SW480 (cell line): ENCODE measurements around the gene HAL.

Experiments
- DNase-seq: peaks from one replicate; pipeline ENCODE4 v3.0.0-alpha.2; 2016; ENCODE audit warnings: low spot score

Gene HAL

DNA sequence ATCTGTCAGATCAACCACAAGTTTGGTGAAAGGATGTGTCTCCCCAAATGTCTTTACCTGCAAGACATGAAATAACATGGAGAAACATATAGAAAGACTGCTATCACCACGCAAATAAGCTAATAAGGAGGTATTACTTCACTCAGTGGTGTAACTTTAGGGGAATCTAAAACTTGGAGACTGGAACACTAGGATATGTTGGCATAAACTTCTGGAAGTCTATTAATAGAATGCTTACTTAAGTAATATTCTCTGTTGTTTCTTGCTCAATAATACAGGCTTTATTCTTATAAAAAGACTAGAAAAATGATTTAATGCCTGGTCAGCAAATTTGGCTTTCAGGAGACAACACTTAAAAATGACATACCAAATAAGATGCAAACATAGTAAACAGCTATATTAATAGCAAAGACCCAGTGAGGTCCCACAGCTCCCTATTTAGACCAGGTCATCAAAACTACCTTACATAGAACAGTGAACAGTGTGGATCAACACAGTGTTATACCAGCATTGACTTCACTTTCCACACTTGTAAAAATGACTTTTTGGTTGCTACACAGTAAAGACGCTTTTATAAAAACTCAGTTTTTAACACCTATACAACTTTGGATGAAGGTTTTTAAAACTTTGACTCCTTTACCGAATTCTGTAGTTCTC lies 18.9 kb upstream of the HAL start:
- no peak for DNase-seq

GRCh38 chr12:96007729-96008128 lies 11.6 kb upstream of the HAL start:
- DNase-seq: no peak

DNA sequence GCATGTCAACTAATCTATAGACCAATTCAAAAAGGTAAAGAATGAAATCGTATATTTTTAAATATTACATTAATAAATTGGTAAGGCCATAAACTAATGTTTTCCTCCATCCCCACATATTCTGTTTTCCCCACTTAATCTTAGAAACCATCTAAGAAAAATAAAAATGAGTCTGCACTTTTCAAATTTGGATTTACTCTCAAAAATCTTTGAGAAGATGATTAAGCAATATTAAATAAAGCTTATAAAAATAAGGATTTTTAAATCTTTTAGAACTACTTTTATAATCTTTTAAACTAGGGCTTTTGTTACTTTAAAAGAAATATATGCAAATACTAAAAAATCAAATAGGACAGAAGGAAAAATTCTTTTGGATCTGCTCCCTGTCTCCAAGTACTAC lies 10.6 kb upstream of the HAL start:
- no peak for DNase-seq

DNA sequence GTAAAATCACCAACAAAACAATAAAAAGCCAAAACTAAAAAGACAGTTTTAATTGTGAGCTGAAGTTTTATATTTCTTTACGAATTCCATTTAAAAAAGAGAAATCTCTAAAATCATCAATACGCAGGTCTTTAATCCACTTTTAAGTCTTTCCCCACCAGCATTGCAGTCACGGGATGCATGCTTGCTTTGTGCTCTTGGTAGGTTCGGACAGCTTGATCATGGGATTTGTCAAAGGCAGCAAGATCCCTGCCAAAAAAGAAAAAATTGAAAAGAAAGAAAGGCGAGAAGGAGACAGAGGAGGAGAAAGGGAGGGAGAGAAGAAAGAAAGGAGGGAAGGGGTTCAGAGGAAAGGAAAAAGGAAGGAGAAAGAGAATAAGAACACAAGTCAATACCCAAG lies 4.7 kb upstream of the HAL start:
- DNase-seq: no peak

GRCh38 chr12:95999484-95999883 lies 3.3 kb upstream of the HAL start:
- no peak for DNase-seq

GRCh38 chr12:95998611-95999286 lies 2.6 kb upstream of the HAL start:
- DNase-seq: peak; percentile 52

GRCh38 chr12:95997911-95998510 lies 1.9 kb upstream of the HAL start:
- no peak for DNase-seq

DNA sequence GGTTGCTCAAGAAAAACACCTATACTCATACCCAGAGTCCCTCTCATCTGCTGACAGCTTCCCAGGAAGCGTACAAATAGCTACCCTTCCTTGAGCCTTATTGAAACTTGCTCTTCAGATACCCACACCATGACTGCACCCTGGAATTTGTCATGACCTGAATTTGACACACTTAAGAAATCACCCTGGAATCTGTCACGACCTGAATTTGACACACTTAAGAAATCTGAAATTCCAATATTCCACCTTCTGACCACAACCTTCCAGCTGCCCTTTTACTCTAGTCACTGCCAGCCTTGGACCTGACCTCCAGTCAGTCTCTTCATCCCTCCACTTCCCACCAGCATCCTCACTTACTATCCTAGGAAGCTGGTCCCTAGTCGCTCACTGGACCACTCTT lies 1.1 kb upstream of the HAL start:
- no peak for DNase-seq

DNA sequence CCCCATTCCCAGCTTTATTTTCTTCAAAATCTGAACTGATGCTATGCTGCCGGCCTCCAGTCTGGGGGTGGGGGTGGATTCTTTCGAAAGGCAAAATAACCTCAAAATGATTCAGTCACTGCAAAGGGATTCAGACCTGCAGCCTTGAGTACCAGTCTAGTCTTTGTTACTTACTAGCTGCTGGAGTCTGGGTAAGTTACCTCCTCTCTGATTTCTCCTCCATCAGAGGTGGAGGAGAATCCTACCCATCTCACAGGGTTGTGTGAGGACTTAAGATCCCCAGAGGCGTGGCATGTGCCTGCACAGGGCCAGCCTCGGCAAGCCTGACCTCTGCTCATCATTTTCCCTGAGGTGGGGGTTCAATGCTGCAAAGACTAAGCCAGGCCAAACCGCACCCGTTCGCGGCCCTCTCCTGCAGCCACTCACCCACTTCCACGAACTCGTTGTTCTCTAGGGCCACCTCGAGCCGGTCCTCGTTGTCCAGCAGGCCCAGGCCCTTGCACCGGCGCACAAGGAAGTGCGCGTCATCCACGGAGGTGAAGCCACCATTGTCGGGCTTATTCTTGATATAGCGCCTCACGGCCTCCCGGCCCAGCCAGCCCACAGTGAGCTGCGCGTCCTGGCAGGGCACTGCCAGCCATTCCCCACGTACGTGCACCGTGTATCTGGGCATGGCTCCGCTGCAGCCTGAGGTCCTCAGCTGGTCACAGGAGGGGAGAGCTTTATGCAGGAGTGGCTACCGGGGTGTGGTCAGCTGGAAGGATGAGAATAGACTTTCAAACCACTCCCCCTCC lies 709 bp downstream of the HAL start:
- DNase-seq: no peak

GRCh38 chr12:95994476-95994875 lies 1.7 kb downstream of the HAL start:
- DNase-seq: no peak

GRCh38 chr12:95993907-95994306 lies 2.2 kb downstream of the HAL start:
- no peak for DNase-seq

DNA sequence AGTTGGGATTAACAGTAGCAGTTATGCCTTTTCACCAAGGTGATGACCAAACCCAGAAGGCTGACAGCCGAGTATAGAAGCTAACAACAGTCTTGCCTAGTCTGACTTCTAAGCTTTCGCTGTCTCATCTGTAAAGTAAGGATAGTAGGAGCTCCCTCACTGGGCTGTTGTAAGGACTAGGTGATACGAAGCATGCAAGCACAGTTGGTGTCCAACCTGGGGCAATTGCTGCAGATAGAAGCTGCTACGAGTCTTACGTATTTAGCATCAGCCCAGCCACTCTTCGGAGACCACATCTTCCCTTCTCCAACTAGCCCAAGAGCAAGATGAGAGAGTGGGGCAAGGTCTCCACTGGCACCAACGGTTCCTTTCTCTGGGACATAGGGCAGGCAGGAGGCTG lies 6.0 kb downstream of the HAL start:
- DNase-seq: no peak

- no peak for DNase-seq
These were observed 6.5 kb downstream of the HAL start for GRCh38 chr12:95989504-95990123.

GRCh38 chr12:95988506-95989275 lies 7.5 kb downstream of the HAL start:
- DNase-seq: no peak

- no peak for DNase-seq
These were observed 9.2 kb downstream of the HAL start for GRCh38 chr12:95986635-95987570.

GRCh38 chr12:95984682-95985081 lies 11.5 kb downstream of the HAL start:
- DNase-seq: no peak

- no peak for DNase-seq
These were observed 13.5 kb downstream of the HAL start for GRCh38 chr12:95982602-95983001.

DNA sequence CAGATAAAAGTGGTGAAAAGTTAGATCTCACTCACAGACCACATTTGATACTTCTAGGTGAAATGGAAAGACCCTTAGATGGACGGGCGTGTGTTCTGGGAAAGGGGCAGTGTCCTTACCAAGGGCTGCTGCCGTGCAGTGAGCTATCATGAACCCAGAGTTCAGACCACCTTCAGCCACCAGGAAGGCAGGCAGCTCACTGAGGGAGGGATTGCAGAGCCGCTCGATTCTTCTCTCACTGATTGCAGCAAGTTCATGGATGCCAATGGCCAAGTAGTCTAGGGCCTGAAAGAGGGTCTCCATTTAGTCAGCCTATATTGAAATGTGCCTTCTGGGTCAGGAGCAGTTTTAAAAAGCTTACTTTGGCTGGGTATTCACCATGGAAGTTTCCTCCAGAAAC lies 15.7 kb downstream of the HAL start:
- no peak for DNase-seq

DNA sequence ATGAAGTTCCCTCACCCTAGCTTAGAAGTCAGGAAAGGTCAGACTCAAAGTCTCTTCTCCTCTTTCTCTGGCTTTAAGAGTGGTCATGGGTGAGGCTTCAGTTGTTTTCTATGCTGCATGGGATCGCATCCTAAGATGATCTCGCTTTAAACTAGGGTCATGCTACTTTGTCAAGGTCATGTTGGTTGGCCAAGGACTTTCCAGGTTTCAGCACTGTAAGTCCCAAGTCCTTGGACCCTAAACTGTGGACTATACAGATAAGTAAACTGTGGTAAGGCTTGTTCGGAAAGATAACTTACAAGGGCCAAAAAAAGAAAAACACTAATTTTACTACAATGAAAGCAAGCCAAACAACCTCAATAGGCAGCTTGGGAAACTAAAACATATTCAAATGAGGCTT lies 17.4 kb downstream of the HAL start:
- DNase-seq: no peak

DNA sequence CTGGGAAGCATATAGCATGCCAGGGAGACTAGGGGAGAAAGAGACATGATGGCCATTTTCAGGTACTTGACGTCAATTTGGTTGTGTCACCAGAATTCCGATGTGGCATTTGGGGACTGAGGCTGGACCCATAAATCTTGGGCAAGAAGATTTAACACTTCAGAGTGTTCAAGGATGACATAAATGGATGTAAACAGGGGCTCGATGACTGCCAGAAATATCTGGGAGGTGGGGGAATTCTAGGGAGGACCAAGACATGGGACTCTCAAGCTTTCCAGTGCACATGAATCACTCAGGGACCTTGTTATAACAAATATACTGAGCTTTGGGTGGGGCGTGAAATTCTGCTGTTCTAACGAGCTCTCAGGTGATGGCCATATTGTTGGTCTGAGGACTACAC lies 17.8 kb downstream of the HAL start:
- no peak for DNase-seq
